Osteoblast (primary cell): Measurements from ENCODE around the gene SCAF11. TPM values are rescaled to one million over a fixed set of nuclear protein-coding genes. Genes with fewer than 3 reads are reported as not detected.

Source experiments
- DNase-seq: peaks from one replicate; pipeline ENCODE4 v3.0.0; 2011; ENCODE audit warnings: low spot score, mixed read lengths; ENCODE audit not compliant: insufficient read length; ENCODE audit errors: missing footprints
- H2AFZ ChIP-seq: 2 replicates; pipeline ENCODE4 v1.6.0; 2011; ENCODE audit warnings: mild to moderate bottlenecking, low read length
- H3K27ac ChIP-seq: 2 replicates; pipeline ENCODE4 v1.5.1; 2011; ENCODE audit warnings: mild to moderate bottlenecking, low read depth, low read length, moderate library complexity
- H3K27me3 ChIP-seq: 2 replicates; pipeline ENCODE4 v1.6.0; 2012; ENCODE audit warnings: mild to moderate bottlenecking, control low read depth, inconsistent platforms, low read length, moderate library complexity; ENCODE audit not compliant: insufficient read depth
- H3K36me3 ChIP-seq: 2 replicates; pipeline ENCODE4 v1.5.1; 2011; ENCODE audit warnings: mild to moderate bottlenecking, low read length, control low read depth, moderate library complexity; ENCODE audit not compliant: insufficient read depth
- H3K4me1 ChIP-seq: 2 replicates; pipeline ENCODE4 v1.5.1; 2011; ENCODE audit warnings: mild to moderate bottlenecking, low read length, control low read depth, moderate library complexity; ENCODE audit not compliant: insufficient read depth
- H3K4me2 ChIP-seq: 2 replicates; pipeline ENCODE4 v1.6.0; 2011; ENCODE audit warnings: mild to moderate bottlenecking, low read length; ENCODE audit not compliant: insufficient read depth
- H3K4me3 ChIP-seq: fragments of 200-600 bp; sonication (generic); 3 replicates; pipeline ENCODE4 v1.5.1; 2012; ENCODE audit warnings: mild to moderate bottlenecking, low read length, inconsistent platforms; ENCODE audit not compliant: insufficient read depth
- H3K79me2 ChIP-seq: 2 replicates; pipeline ENCODE4 v1.6.0; 2012; ENCODE audit warnings: mild to moderate bottlenecking, low read length, control low read depth, inconsistent platforms; ENCODE audit not compliant: insufficient read depth
- H3K9me3 ChIP-seq: 2 replicates; pipeline ENCODE4 v1.5.1; 2011; ENCODE audit warnings: low read depth, low read length, control low read depth
- H4K20me1 ChIP-seq: 2 replicates; pipeline ENCODE4 v1.6.0; 2012; ENCODE audit warnings: mild to moderate bottlenecking, low read length, control low read depth; ENCODE audit not compliant: insufficient read depth
- CTCF ChIP-seq: IDR thresholded peaks from 2 replicates; pipeline ENCODE4 v1.5.1; 2011; ENCODE audit warnings: mild to moderate bottlenecking, low read depth, low read length, moderate library complexity; ENCODE audit errors: extremely low read depth
- total RNA-seq: library from RNA; depleted of rRNA; stranded (reverse); fragments of >200 nt; gene quantifications from 2 replicates; pipeline ENCODE4 v1.2.3, GENCODE V29; 2012

SCAF11 gene
- total RNA-seq, 1 donor: 132 TPM

- peaks cover 46% of the 10 kb centered on the region for H3K36me3 ChIP-seq
- H3K4me1 ChIP-seq: no peaks in the 10 kb centered on the region
- TF ChIP-seq CTCF: no peak
- peaks cover 3% of the 10 kb centered on the region for H3K79me2 ChIP-seq
- no peak for DNase-seq
- no peak overlapping the region for H2AFZ ChIP-seq
- H3K27me3 ChIP-seq: no peaks in the 10 kb centered on the region
- no peak overlapping the region for H3K27ac ChIP-seq
- H3K9me3 ChIP-seq: no peaks in the 10 kb centered on the region
- H4K20me1 ChIP-seq: no peaks in the 10 kb centered on the region
- no peak overlapping the region for H3K4me3 ChIP-seq
- no peak overlapping the region for H3K4me2 ChIP-seq
These were observed 55.4 kb downstream of the SCAF11 start for GRCh38 chr12:45934956-45935355.

- no peak overlapping the region for H3K4me2 ChIP-seq
- no peak overlapping the region for H2AFZ ChIP-seq
These were observed 56.9 kb downstream of the SCAF11 start for GRCh38 chr12:45933504-45933903.

GRCh38 chr12:45930369-45930768, 60.0 kb downstream of the SCAF11 start:
- peaks cover 67% of the 10 kb centered on the region for H3K36me3 ChIP-seq
- H3K27me3 ChIP-seq: no peaks in the 10 kb centered on the region
- DNase-seq: no peak

More at GRCh38 chr12:45933504-45933903, 56.9 kb downstream of the SCAF11 start:
- Histone ChIP-seq H3K4me3 (no peak overlapping the region), H3K4me1 (no peaks in the 10 kb centered on the region), H3K9me3 (no peaks in the 10 kb centered on the region), H3K27me3 (no peaks in the 10 kb centered on the region), H4K20me1 (no peaks in the 10 kb centered on the region), H3K27ac (no peak overlapping the region), H3K79me2 (peaks cover 3% of the 10 kb centered on the region), H3K36me3 (peaks cover 51% of the 10 kb centered on the region)
- no peak for DNase-seq
- no peak for TF ChIP-seq CTCF

GRCh38 chr12:45928309-45928708, 62.1 kb downstream of the SCAF11 start:
- Histone ChIP-seq H3K36me3 (peaks cover 76% of the 10 kb centered on the region), H4K20me1 (no peaks in the 10 kb centered on the region)
- TF ChIP-seq CTCF: no peak

More at GRCh38 chr12:45930369-45930768, 60.0 kb downstream of the SCAF11 start:
- Histone ChIP-seq H3K4me1 (no peaks in the 10 kb centered on the region), H3K4me2 (no peak overlapping the region), H4K20me1 (no peaks in the 10 kb centered on the region), H2AFZ (no peak overlapping the region), H3K27ac (no peak overlapping the region), H3K79me2 (no peaks in the 10 kb centered on the region), H3K4me3 (no peak overlapping the region), H3K9me3 (no peaks in the 10 kb centered on the region)
- no peak for TF ChIP-seq CTCF

More at GRCh38 chr12:45928309-45928708, 62.1 kb downstream of the SCAF11 start:
- no peaks in the 10 kb centered on the region for H3K79me2 ChIP-seq
- no peak overlapping the region for H3K27ac ChIP-seq
- H3K9me3 ChIP-seq: no peaks in the 10 kb centered on the region
- no peak for DNase-seq
- H2AFZ ChIP-seq: no peak overlapping the region
- no peak overlapping the region for H3K4me3 ChIP-seq
- H3K4me1 ChIP-seq: no peaks in the 10 kb centered on the region
- H3K27me3 ChIP-seq: no peaks in the 10 kb centered on the region
- H3K4me2 ChIP-seq: no peak overlapping the region
